GM13976 (cell line): ENCODE measurements around the gene MYL9.

Source experiments
- DNase-seq: peaks from one replicate; pipeline ENCODE4 v3.0.0; 2012; ENCODE audit warnings: low spot score
- in situ Hi-C: fragments of 300-500 bp; cut with MboI; formaldehyde crosslinking; loops from one replicate; pipeline ENCODE4 v1.12.0; 2022; ENCODE audit warnings: low sequenced_read_pairs, mixed read lengths, inconsistent platforms; ENCODE audit not compliant: unreplicated experiment
- TF ChIP-seq, protein P1 (sequence below): IDR thresholded peaks from 2 replicates; pipeline ENCODE4 v1.5.1; 2012; ENCODE audit warnings: borderline replicate concordance, mild to moderate bottlenecking; ENCODE audit not compliant: insufficient read depth; ENCODE audit errors: extremely low read depth, missing control alignments, control extremely low read depth

MYL9 gene

DNA sequence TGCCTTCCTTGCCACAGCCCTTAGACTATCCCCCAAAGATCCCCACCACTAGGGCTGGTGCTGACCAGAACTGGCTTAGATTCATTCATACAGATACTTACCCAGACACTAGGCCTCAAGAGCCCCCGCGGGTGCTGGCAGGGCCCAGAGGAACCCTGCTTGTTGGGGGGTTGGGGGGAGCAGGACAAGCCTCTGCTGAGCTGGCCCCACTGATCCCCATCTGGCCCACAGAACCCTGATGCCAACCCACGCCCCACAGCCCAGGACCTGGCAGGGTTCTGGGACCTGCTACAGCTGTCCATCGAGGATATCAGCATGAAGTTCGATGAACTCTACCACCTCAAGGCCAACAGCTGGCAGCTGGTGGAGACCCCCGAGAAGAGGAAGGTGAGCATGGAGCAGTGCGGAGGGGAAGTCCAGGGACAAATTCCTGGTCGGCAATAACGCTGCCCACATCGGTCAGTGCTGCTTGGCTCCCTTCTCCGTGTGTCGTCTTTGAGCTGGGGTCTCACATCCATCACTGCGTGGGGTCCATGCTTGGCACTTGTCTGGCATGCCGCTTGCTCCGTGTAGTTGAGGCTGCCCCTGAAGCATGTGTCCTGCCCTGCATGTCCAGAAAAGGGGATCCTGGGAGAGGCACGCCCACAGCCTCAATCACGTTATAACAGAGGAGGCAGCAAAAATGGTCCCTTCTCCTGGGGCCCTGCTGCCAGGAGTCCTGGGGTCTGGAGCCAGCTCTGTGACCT is 15.5 kb upstream of the MYL9 start:
- peak; percentile 10 for DNase-seq
- in situ Hi-C loops, result no loop called here
- TF ChIP-seq, protein P1, sequence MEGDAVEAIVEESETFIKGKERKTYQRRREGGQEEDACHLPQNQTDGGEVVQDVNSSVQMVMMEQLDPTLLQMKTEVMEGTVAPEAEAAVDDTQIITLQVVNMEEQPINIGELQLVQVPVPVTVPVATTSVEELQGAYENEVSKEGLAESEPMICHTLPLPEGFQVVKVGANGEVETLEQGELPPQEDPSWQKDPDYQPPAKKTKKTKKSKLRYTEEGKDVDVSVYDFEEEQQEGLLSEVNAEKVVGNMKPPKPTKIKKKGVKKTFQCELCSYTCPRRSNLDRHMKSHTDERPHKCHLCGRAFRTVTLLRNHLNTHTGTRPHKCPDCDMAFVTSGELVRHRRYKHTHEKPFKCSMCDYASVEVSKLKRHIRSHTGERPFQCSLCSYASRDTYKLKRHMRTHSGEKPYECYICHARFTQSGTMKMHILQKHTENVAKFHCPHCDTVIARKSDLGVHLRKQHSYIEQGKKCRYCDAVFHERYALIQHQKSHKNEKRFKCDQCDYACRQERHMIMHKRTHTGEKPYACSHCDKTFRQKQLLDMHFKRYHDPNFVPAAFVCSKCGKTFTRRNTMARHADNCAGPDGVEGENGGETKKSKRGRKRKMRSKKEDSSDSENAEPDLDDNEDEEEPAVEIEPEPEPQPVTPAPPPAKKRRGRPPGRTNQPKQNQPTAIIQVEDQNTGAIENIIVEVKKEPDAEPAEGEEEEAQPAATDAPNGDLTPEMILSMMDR, result no peak

DNA sequence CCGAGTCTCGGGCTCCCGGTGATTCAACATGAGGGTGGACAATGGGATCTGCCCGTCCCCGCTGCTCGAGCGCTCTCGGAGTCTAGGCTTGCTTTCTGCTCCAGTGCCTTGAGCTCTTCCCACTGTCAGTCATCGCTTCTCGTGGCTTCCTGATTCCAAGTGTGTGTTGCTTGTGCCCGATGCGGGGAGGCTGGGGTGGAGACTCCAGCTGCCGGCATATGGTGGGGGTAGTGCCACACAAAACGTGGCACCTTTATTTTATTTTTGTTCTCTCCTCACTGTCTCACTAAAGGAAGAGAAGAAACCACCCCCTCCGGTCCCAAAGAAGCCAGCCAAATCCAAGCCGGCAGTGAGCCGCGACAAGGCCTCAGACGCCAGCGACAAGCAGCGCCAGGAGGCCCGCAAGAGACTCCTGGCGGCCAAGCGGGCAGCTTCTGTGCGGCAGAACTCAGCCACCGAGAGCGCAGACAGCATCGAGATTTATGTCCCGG is 14.8 kb upstream of the MYL9 start:
- TF ChIP-seq, protein P1, result no peak
- peak; percentile 8 for DNase-seq
- in situ Hi-C loops, result no loop called here

DNA sequence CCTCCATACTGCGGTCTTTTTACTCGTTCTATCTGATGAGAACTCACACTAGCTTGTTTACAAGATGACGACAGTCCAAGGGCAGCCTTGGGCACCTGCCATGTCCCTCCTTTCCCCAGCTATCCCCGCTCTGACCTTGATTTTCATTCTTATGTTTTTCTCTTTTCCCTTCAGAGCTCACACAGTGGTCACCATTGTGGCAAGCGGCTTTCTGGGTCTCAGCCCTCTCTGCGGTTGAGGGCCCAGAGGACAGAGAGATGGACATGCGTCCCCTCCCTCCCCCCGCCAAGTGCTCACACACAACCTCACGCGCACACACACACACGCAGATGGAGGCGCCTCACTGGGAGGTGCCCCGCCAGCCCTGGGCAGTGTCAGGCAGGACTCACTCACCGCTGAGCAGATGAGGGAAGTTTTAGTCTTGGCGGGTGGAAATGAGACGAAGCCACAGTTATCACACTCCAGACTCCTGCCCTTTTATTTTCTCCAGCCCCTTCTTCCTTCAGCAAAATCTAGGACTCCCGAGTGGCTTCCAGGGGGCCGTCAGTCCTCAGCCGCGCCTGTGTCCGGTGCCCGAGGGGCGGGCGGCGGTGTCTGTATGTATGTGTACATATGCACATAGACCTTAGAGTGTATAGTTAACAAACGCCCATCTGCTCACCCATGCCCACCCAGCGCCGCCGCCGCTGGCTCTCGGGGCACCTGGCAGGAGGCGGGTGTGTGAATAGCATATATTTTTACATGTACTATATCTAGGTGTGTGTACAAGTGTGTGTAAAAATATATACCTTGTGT is 13.8 kb upstream of the MYL9 start:
- peak; percentile 11 for DNase-seq
- in situ Hi-C loops, result no loop called here
- TF ChIP-seq, protein P1, result no peak

DNA sequence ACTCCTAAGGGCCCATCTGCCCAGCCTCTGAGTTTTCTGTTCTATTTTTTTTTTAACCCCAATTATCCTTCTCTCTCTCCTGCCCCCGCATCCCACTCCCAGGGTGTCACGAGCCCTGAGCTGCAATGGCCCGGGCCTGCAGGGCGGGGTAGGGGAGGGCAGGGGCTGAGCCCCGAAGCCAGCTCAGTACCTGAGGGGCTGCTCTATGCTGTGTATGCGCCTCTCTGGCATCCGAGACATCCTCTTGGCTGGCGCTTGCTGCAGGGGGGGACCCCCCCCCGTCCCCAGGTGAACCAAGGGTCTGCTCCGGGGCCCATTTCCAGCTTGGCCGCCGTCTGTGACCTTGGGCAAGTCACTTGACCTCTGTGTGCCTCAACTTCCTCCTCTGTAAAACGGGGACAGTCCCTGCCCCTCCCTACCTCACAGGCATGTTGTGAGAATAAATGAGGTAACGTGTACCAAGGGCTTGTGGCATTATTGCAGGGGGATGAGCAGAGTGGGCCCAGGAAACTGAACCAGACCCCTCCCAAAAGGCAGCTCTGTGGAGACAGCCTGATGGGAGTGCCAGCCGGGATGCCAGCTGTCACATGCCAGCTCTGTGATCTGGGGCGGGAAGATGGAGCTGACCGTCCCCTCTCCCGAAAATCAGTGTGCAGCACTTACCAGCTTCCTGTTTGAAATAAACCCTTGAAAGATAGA is 13.0 kb upstream of the MYL9 start:
- TF ChIP-seq, protein P1, result no peak
- in situ Hi-C loops, result no loop called here
- peak; percentile 14 for DNase-seq

DNA sequence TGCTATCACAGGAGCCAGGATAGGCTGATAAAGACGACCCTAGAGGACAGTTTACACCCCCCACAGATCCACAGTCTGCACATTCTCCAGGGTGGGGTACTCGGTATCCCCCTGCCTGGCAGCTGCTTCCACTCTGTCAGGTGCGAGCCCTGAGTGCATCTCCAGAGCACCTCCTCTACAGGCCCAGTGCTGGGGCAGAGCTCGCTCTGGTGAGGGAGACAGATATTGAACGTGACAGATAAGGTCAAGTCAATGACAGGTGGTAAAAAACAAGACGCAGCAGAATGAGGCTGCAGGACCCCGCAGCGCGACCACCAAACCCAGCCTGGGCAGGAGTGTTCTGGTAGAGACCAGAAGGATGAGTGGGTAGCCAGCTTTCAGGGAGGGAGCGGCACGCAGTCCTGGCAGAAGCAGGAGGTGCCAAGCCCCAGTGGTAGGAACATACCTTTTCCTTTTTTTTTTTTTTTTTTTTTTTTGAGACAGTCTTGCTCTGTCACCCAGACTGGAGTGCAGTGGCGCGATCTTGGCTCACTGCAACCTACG is 12.4 kb upstream of the MYL9 start:
- in situ Hi-C loops, result no loop called here
- peak; percentile 14 for DNase-seq
- TF ChIP-seq, protein P1, result no peak

DNA sequence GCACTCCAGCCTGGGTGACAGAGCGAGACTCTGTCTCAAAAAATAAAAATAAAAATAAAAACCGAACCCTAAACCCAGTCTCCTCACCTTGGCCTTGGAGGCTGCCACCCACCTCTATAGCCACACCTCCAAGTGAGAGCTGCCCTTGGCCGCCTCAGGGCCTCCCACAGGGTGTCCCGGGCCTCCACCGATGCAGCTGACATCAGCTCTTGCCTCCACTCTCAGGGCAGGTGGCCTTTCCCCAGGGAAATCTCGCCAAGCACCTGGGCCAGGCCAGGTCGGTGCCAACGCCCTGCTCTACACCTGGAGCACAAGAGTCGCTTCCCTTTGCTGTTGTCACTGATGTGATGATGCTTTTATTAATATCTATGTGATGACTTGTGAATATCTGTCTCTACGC is 8.9 kb upstream of the MYL9 start:
- in situ Hi-C loops, result no loop called here

More for the DNA sequence above, 8.9 kb upstream of the MYL9 start:
- TF ChIP-seq, protein P1, result no peak
- DNase-seq, result no peak
